Fibroblast of upper back skin (primary cell): ENCODE results near the gene PPIL6.
"Not testable (repeated sequence)": the region's sequence is repeated elsewhere in the genome, so short reads cannot be mapped to it uniquely, and the experiment has no call there.

Source experiments
- DNase-seq: peaks from one replicate; pipeline ENCODE4 v3.0.0-alpha.2; 2013

Gene PPIL6

DNA sequence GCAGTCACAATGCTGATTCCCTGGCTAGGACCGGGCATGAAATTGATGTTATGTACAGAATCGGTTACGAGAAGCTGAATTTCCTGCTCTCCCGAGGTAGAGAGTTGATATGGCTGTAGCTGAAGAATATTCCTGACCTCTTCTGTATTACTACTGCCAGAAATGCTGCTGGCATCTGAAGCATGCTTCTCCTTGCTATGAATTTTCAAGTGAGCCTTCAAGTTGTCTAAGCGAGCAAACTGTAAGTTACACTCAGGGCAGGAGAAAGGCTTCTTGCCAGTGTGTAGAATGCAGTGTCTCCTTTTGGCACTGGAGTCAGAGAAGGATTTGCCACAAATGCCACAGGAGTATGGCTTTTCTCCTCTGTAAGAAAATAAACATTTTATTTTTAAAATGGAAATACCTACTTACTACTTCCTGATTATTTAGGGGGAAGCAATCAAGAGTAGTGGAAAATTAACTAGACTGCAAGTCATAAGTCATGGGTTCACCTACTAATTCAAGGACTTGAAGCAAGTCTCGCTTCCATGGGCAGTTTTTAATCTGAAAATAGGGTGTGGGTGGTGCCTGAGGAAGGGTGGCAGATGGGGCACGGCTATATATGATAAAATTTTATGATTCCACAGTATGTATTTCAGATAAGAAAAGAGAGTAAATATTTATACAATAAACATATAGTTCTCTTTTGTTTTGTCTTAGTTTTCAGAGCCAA lies 25.9 kb upstream of the PPIL6 start:
- no peak for DNase-seq

DNA sequence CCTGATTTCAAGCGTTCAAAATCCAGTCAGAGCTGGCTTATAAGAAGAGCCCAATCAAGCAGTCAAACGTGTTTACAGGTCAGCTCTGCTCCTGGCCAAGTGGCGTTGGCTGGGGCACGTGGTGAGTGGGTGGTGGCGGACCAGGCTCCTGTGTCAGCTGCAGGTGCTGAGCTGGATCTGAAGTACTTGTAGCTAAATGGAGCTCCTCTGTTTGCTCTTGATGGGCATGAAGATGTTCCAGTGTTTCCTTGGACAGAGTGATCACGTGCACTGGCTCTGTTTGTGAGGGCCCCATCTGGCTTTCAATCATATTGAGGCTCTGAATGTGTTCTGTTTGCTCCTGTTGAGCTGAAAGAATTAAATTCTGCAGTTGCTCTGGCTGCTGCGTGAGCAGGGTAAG lies 25.3 kb upstream of the PPIL6 start:
- no peak for DNase-seq

DNA sequence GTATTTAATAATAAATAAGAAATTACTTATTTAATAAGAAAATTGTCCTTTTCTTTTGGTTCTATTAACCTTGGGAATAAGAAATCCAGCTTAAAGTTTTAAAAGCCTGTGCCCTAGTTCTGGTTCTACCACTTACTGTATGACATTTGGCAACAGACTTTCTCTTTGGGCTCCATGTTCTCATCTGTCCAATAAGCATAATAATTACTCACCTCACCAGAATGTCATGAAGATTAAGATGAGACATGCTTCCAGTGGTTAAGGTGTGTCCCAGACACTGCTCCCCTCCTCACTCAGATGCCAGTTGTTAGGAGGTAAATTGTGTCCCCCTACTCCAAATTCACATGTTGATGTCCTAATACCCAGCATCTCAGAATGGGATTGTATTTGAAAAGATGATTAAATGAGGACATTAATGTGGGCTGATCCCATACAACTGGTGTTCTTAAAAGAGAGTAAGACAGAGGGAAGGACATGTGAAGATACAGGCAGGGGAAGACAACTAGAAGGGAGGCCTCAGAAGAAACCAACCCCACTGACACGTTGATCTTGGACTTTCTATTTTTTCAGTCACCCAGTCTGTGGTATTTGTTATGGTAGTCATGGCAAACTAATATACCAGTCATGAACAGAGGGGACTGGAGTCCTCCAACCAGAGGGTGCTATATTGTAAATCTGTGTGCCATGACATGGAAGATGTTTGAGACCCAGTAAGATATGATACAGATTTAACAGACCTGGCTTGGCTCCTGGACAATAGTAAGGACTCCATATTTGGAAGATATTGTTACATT lies 21.5 kb upstream of the PPIL6 start:
- no peak for DNase-seq

- not testable (repeated sequence) for DNase-seq
Observed at GRCh38 chr6:109461205-109461604, 20.8 kb upstream of the PPIL6 start.

DNA sequence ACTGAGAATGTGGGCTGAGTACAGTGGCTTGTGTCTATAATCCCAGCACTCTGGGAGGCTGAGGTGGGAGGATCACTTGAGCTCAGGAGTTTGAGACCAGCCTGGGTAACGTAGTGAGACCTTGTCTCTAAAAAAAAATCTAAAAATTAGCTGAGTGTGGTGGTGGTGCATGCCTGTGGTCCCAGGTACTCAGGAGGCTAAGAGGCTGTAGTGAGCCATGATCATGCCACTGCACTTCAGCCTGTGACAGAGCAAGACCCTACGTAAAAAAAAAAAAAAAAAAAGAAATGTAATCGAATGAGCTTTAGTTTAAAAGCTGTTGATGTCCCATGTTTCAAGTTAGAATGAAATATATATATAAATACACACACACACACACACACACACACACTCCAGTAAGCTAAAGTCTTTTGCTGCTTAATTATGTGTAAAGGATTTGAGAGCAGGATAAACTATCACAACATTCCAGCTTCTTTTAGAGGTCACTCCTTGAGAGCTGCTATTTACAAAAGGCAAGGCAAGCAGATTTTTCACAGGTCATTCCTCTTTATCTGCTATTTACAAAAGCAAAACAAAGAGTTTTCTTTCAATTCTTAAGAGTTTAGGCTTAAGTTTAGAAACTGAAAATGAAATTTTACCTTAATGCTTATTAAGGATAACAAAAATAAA lies 19.9 kb upstream of the PPIL6 start:
- DNase-seq: no peak

- DNase-seq: no peak
Observed at GRCh38 chr6:109458774-109459531, 18.5 kb upstream of the PPIL6 start.

GRCh38 chr6:109457562-109457996 lies 17.2 kb upstream of the PPIL6 start:
- no peak for DNase-seq

DNA sequence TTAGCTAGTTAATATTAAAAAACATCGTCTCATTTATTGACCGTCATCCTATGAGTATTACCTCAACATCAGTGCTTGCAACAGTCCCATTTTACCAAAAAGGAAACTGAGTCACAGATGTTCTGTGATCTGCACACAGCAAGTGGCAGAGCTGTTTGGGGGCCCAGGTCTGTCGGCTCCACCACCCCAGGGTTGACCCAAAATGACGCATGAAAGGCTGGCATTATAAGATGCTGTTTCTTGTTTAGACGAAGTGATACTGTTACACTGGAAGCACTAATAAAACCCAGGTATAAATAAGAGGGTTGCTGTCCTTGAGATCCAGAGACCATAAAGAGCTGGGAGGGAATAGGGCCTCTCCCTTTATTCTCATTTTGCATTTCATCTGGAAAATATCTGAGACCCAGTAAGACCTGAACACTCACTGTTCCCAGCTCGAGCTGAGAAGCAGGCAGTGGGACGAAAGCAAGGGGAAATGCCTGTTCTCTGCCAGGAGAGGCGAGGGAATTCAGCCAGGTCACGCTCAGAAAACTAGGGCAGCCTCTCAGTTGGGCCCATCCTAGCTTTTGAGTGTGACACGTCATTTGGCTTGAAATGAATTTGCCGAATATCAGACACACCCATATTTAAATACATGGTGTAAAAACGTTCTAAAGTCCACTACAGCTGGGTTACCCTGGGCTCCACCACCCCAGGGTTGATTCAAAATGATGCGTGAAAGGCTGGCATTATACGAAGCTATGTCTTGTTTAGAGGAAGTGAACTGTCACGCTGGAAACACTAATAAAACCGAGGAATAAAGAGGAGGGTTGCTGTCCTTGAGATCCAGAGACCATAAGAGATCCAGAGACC lies 16.5 kb upstream of the PPIL6 start:
- no peak for DNase-seq

- DNase-seq: no peak
Observed at GRCh38 chr6:109456111-109456583, 15.7 kb upstream of the PPIL6 start.

GRCh38 chr6:109455437-109456110 lies 15.1 kb upstream of the PPIL6 start, which contains the start of gene MICAL1:
Gene MICAL1, minus strand, starts transcription at chr6:109455772. Its CDS starts 1,576 bp downstream, at chr6:109454196.
- peak; percentile 52 for DNase-seq

DNA sequence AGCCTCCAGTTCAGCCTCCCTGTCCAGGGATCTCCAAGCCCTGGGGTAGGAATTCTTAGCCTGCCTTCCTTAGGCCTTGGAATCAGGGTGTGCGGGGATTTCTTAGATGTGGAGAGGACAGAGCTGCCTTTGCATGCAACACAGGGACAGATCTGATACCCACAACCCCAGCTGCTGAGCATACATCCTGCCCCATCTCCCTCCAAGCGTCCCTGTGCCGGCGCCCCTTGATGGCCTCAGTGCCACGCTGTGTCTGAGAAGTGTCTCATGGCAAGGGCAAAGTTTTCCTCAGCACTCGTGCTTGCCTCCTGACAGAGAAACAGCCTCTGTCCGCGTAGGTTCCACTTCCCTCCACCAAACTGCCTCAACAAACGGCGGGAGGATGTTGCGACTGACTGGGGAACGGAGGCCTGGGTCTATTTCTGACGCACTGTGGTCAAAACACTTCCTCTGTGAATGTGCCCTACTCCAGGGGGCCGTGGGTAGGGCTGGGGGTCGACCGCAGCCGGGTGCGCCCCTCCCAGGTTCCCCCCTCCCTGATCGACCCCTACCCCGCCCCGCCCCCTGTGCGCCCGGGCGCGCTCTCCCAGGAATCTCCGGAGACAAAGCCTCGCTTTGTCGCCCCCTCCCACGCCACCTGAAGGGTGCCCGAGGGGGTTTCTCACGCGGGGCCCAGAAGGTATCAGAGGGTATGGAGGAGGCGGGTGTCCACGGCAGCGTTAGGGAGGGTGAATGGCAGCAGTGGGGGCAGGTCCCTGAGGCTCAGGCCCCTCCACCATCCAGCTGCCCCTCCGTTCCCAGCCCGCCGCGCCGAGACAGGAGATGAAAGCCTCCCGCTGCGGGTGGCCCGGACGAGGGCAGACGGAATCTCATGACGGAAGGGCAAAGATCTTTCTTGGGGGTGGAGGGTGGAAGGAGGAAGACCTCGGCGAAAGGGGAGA lies 14.3 kb upstream of the PPIL6 start:
- no peak for DNase-seq

- DNase-seq: peak; percentile 58
Observed at GRCh38 chr6:109453594-109454495, 13.4 kb upstream of the PPIL6 start.

DNA sequence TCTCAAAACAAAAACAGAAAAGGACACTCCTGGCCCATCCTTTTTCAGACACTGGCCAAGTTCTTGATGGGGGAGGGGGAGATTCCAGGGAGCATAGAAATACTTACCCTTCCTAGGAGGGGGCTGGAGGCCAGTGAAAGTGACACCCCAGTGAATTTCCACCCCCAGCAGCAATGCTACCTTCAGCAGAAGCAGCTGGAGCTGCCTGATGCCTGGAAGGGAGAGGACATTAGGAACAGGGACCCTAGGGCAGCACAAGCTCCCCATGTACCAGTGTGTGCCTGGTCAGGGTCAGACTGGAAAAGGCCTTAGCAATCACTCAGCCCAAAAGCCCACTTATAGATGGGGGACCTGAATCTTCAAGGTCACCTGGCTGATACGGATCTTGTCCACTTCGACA lies 12.7 kb upstream of the PPIL6 start:
- DNase-seq: no peak

GRCh38 chr6:109452181-109452580 lies 11.8 kb upstream of the PPIL6 start:
- no peak for DNase-seq

- DNase-seq: no peak
Observed at GRCh38 chr6:109451376-109451775, 10.9 kb upstream of the PPIL6 start.

- DNase-seq: no peak
Observed at GRCh38 chr6:109450801-109451200, 10.4 kb upstream of the PPIL6 start.

GRCh38 chr6:109449795-109450673 lies 9.6 kb upstream of the PPIL6 start:
- no peak for DNase-seq
